GM21576 (cell line): ENCODE data around the gene LRRTM2.

ENCODE experiments used
- ATAC-seq: cut with Tn5 transposase; IDR thresholded peaks from one replicate; pipeline ENCODE4 v1.9.1; 2021; ENCODE audit warnings: mild to moderate bottlenecking, moderate library complexity; ENCODE audit not compliant: unreplicated experiment

Gene LRRTM2

DNA sequence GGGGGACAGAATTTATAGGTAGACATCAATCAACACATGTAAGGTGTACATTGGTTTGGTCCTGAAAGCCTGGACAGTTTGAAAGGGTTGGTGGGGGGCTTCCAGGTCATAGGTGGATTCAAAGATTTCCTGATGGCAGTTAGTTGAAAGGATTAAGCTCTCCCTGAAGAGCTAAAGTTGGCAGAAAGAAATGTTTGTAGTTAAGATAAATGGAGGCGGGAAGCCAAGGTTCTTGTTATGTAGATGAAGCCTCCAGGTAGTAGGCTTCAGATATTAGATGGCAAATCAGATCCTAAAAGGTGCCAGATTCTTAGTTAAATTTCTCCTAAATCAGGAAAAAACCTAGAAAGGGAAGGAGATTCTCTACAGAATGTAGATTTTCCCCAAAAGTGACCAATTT is 9.0 kb upstream of the LRRTM2 start:
- no peak for ATAC-seq

DNA sequence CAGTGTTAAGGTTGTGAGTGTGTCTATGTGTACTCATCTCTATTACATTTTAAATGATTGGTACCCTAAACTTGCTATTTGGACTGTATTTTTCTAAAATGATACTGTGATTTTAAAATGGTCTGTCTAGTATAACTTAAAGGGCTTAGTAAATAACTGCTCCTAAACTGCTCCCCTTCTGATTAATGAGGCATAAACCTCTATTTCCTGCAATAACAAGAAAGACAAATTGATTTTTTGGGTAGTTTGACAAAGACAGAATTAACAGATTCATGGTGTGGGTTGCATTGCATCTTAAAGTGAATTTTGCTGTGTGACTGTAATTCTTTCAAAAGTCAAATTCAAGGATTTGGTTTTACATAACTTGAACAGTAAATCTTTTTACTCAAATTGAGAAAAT is 8.1 kb upstream of the LRRTM2 start:
- ATAC-seq: no peak

DNA sequence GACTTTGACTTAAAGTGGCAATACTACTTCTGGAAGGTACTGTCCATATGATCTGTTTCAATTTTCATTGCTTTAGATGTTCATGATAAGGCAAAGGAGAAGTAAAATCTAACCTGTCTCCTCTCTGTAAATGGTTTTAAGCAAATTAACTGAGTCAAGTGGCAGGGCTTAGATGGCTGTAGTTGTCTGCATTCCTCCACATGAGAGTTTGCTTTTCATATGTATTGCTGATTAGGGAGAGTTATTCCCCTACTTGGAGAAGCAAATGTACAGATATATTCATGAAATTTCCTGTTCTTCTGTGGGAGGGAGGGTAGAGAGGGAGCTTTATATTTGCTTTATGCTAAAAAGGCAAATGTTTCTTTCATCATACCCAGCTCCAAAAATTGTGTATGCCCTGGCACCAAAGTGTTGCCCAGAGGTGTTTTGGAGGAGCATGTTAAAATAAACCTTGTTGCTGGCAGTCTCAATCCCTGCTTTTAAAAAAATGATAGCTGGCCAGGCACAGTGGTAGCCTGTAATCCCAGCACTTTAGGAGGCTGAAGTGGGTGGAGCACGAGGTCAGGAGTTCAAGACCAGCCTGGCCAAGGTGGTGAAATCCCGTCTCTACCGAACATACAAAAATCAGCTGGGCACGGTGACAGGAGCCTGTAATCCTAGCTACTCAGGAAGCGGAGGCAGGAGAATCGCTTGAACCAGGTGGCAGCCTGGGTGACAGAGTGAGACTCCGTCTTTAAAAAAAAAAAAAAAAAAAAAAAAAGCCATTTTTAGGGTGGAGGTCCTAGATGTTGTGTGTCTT is 3.5 kb upstream of the LRRTM2 start:
- ATAC-seq: no peak

DNA sequence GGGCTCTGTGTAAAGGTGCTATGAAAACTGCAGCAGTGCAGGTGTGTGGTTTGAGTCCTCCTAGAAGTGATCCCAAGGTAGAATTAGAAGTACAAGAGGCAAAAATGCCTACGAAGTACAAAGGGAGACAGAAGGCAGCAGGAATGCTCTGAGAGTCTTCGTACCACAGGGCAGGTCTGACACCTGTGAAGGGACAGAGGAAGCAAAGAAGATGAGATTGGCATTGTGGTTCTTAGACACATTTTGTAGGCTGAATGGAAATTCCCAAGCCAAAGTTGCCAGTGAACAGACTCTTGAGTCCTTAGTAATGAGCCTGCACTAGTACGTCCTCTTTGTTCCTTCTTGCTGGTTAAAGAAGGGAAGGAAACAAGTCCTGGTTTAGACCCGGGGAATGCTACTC is 1.7 kb upstream of the LRRTM2 start:
- ATAC-seq: no peak

DNA sequence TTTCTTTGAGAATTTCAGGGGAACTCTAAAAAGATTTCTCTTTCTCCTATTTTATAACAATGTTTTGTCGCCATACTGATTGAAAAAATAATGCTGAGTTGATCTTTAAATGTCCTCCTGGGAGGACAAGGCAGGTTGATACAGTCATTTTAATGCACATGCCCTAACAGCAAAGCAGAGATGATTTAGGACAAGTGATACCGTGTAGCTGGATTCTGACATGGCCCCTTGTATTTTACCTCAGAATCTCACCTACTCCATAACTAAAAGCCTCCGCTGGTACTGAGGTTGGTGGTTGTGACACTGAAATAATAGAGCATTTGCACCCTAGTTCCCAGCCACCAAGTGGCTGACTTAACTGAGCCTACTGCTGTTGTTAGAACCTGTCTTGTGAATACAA is 811 bp upstream of the LRRTM2 start:
- no peak for ATAC-seq

DNA sequence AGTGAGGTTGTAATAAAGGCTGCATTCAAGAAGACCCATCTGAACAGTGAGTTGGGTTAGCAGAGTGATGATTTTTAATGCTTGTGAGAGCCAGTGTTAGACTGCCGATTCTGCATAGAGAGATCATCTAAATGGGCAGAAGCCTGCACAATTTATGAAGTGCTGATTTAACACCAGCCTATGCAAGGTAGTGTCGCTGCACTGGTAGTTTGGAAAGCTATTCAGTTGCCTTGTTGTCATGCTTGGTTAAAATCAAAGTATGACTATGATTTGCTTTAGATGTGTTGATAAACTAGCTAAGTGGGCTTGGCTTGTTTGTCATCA is 379 bp upstream of the LRRTM2 start:
- no peak for ATAC-seq

DNA sequence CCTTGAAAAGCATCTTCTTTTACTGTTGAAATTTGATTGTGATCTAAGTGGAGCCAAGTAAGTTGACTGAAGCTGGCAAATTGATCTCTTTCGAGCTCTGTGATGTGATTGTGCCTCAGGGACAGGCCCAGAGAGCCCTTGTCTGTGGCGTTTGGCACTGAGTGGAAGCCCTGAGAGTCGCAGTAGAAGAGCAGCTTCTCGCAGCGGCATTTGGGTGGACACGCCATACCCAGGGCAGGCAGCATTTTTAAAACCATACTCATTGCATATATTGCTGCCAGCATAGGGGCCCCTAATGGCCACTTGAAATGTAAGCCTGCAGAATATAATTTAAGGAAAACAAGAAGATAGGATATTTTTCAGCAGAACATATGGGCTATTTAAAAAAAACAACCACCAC is 894 bp downstream of the LRRTM2 start:
- no peak for ATAC-seq

DNA sequence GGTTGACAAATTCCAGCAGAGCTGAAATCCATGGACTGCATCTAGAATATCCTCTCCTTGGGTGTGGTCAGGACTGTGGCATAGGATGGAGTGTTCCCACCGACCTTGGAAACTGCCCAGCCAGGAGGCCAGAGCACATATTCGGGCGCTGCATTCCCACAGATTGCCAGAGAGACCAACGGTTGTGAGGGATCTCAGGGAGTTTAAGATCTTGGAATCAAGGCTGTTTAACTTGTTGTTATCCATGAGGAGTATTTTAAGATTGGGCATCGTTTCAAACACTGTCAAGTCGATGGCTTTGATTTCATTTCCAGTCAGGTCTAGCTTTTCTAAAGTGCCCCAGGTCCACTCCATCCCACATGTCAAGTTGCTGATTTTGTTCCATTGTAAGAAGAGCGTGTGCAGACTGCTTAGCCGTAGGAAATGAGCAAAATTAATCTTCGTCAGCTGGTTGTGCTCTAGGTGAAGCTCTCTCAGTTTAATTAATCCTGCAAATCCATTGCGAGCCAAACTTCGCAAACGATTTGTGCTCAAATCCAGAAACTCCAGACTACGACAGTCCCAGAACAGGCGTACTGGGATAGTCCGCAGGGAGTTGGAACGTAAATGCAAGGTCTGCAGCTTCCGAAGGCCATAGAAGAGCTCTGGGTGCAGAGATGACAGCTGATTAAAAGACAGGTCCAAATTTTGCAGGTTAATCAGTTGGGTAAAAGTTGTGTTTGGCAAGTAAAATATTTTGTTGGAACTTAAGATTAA is 1.5 kb downstream of the LRRTM2 start:
- ATAC-seq: no peak

DNA sequence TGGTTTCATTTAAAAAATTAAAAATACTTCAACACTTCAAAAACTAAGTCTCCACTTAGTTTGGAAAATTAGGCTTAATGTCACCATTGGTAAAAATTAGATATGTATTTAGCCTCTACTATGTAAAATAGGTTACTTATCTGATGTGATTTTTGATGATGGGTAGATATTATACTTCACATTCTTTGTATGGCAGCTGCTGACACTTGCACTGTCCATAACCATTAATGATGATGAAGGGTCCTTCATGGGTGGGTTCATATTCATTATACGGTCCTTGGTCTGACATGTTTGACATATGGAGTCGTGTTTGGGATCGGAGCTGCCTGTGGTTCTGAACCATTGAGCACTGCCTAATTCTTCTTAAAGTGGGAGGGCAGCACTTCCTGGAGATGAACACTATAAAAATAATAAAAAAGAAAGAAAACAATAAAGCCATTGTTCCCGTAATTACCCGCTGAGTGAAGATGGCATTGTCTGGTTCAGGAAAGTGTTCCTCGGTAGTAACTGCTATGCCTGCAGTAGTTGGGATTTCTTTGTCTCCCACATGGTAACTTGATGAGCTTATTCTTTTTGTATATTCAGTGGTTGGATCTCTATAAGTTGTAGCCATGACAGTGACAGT is 2.2 kb downstream of the LRRTM2 start:
- no peak for ATAC-seq

DNA sequence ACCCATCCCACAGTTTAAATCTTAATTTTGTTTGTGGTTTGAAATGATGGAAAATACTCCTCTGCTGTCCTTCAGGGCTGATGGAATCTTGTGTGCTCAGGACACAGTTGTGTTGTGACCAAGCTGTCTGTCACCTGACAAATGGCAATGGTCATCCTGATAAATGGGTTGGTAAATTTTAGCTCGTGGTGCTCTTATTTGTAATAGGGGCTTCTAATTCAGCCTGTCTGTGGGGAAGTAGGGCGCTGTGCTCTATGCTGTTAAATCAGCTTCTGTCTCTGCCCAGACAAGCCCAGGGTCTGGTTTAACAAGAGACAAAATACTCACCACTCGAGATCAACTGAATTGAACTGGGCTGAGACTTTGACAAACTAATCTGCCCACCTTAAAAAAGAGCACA is 4.5 kb downstream of the LRRTM2 start:
- ATAC-seq: no peak

DNA sequence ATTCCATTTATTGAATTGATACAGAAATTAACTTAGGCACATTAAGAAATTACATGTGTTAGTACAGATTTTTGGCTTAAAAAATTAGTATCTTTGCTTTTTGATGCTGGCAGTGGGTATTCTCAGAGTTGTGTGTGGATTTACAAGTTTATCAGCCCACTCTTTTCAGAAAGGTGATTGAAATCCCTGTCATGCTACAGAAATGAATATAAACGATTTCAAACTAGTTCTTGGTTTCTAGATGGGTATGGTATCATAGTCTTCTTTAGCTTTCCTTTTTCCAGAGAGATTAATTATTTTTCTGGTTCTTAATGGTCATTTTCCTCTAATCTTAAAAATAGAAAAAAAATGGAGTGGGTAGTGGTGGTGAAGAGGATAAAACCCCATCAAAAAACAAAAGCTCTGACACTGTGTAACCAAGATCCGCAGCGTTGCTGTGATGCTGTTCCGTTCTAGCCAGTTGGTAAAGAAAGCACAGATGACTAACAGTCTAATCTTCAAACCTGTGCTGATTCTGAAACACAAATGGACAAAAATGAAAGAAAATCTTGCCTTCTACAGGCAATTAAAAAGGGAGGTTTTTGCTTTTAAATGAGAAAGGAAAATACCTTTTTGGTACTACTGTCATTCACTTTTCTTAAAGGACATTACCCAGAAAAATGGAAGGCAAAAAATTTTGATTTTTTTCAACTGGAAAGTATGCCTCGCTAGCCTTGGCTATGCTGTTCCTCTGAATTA is 5.2 kb downstream of the LRRTM2 start:
- ATAC-seq: no peak

DNA sequence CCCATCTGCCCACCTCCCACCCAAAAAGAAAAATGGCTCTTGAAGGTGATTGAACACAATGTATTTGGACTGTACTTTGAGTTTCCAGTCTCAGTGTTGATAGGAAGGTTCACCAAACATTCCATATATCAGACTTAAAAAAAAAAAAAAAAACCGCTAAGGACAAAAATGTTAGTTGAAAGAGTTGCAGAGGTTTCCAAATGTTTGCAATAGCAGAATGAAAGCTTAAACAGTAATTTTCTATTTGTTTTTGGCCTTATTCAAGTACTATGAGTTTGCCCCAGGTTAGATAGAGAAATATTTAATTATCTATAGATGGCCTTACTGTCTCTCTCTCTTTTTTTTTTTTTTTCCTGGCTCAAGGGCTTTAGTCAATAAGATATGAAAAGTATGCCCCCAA is 6.1 kb downstream of the LRRTM2 start:
- no peak for ATAC-seq

DNA sequence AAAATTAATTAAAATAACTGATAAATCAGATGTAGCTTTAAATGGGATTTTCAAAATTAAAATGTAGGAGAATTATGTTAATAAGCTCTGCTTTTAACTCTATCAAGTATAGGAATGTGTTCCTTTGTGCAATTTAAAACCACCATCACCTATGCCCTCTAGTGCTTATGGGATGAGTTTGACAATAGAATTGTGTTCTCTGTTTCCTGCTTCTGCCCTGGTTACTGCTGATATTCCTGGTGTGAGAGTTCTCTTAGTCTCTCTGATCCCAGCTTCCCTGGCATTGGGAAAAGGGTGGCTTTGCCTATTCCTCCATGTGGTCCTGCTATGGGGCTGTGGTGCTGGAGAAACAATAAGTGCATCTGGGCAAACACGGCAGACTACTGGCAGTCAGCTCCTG is 8.1 kb downstream of the LRRTM2 start:
- ATAC-seq: no peak

DNA sequence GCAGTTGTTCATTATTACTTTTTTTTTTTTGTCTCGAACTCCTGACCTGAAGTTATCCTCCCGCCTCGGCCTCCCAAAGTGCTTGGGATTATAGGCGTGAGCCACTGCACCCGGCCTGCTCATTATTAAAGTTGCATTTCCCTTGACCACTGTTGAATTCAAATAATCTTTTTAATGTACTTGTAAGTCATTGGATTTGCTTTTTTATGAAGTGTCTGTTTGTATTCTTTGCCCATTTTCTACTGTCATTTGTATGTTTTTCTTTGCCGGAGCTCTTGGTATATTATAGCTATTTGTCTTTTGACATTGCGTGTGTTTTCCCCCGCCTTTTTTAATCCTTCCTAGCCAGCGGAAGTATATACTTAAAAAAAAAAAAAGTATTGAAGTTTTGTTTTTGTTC is 22.0 kb downstream of the LRRTM2 start:
- ATAC-seq: no peak

DNA sequence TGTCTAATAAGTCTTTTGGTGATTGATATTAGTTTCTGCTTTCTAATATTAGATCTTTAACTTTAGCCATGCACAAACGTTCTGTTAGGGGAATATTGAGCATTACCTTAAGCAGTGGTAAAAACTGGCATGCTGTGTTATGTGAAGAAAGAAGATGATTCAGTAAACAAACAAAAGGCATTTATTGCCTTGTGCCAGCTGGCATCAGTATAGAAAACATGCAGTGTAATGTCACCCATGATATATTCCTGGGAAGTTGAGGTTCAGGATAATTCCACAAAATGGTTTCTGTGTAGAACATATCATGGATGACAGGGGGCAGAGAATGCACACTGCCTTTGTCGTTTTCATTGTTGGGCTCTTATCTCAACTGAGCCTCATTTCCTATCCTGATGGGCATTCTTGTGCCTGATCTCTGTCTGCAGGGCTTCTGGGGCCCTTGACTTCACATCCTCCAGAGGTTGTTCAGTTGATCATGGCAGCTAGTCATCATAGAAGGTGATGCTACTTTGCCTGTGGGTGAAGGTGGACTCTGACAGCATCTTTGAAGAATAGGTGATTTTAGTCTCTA is 24.2 kb downstream of the LRRTM2 start:
- ATAC-seq: no peak

DNA sequence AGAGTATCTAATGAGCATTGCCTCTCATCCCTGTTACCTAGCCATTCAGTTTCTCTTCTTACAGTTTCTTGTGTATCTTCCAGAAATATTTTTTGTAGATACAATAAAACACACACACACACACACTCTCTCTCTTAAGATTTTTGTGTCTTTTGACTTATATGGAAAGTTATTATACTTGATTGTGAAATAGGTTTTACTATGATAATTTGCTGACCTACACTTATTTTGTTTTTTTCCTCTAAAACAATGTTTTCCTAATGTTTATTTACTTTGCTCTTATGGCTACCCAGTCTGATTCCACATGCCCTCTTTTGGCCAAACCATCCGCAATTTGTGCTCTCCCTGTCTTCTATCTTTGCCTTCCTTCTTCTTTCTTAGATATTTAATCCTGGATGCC is 25.3 kb downstream of the LRRTM2 start:
- ATAC-seq: no peak

DNA sequence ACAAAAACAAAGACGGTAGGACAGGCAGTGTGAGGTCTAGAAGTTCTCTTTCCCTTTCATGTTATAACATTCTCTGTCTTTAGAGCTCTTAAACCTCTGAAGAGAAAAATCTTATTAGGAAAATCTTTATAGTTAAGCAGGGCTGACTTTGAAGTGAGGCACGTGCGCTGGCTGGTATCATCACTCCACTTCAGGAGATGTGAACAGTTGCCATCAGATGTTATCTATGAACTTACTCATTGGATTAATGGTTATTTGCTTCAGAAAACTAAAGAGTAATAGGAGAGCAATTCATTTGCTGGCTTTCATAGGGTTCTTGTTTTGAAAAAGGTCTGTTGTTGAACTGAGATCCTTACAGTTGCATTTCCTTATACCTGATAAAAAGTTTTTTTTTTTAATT is 25.7 kb downstream of the LRRTM2 start:
- ATAC-seq: no peak

DNA sequence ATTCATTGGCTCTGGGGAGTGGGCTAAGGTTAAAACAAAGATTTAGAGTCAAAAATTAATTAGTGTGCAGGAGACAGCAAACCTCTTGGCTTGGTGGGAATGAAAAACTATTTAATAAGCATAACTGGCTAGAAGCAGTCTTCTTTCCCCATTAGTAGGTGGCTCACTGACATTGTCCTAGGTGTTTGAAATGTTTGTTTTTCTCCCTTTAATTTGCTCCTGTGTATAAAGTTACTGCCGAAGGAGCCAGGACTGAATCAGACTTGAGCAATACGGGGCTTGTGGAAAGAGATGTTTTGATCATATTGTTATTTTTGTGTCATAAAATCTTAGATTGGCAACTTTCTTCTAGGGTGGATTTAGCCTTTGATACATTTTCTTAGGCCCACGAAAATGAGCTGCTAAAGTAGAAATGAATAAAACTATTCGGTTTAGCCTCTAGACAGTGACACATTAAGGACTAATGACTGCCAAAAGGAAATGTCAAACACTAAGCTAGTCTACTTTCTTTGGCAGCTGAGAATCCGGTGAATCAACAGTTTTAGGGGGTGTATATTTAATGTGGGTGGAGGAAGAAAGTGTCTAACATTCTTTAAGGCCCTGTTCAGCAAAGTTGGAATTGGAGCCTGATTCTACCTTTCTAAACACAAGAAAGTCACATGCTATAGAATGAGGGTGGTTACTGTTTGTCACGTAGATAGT is 30.2 kb downstream of the LRRTM2 start:
- ATAC-seq: no peak

DNA sequence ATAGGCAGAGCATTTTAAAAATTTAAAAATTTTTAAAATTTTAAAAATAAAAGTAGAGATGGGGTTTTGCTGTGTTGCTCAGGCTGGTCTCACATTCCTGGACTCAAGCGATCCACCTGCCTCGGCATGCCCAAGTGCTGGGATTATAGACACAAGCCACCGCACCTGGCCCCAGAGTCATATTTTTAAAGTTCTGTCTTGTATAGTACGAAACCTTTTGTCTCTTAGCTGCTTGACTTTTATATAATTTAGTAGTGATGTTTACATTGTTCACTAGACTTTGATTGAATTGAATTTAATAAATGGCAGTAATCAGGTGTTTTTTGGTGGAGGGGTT is 31.0 kb downstream of the LRRTM2 start:
- ATAC-seq: no peak

DNA sequence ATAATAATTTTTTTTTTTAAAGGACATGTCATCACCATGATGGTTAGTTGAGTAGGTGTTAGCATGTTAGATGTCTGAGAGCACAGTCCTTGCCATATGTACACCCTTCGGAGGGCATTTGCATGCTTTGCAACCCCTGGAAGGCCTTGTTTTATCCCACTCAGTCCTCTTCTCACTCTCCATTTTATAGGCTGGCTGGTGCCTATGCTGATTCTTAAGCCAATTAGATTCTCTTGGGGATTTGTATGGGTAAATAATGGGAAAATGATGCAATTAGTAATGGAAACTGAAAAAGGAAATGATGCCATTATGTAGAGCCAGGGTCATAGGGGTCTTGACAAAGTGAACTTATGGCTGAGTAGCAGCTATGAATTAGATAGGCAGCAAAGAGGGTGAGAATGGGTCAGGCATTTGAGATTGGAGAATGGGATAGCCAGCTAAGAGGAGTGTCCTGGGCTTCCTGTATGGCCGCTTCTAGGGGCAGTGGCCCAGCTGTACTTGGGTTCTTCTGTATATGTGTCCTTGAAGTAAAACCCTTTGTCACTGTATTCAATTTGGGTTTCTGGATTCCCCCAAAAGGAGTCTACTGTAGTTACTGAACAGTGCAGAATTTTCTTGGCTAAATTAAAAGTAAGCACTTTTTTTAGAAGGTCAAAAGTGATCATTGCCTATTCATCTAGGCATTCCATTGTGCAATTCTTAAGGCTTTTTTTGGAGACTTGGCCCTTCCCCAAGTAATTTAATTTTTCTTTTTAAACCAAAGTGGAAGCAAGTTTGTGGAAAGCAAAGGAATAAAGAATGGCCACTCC is 31.6 kb downstream of the LRRTM2 start:
- ATAC-seq: no peak
